ENCODE results near the gene PSME1.

GRCh38 chr14:24121210-24121609 lies 14.8 kb upstream of the PSME1 start:
- TF ChIP-seq CTCF (IDR thresholded peaks at IDR 0.05; ENCODE audit: low read length) (no peak), EZH2 (optimal IDR thresholded peaks at IDR 0.05; ENCODE audit: low read depth, low read length) (no peak), EZH2phosphoT487 (IDR thresholded peaks at IDR 0.05; ENCODE audit: low read length) (no peak)

Measured in MM.1S (cell line).